SKM-1 treated with dmso at 0.1 percent for 144 hours (cell line): ENCODE data around the gene DNAH11.

Source experiments
- DNase-seq: peaks from one replicate; lab custom pipeline; 2025; ENCODE audit not compliant: unreplicated experiment; lab: John Stamatoyannopoulos, UW

The DNAH11 gene

GRCh38 chr7:21550821-21551531, 8.1 kb downstream of the DNAH11 start:
- no peak for DNase-seq

DNA sequence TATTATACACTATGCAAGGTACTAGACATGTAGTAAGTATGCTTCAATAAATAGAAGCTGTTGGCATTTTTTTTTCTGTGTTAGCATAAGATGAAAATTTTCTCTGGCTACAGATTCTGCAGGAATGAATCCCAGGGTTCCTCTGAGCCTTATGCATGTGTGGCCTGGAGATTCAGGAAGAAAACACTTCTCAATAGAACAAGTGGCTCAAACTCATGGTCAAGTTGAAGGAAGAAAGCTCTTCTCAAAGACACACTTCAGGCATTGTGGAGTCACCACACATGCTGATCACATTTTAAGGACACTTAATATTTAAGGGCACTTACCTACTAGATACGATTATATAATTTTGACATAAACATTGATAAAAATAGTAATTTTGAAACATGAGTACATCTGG, 19.5 kb downstream of the DNAH11 start:
- DNase-seq = no peak

DNA sequence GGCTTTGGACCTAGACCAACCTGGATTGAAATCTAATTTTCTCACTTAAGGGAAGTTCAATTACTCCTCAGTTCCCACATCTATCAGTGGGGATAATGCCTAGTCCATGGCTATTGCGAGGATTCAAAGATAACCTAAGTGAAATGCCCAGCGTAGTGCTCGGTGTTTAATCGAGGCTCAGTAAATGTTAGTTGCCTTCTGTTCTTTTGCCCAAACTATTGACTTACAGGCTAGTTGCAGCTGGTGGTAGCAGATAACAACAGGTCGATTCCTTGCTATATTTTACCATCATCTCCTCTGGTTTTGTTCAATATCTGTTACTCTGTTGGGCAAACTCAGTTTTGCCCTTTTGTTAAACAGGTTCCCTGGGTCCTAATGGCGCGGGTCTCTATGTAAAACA, 22.8 kb downstream of the DNAH11 start:
- DNase-seq = no peak

GRCh38 chr7:21566094-21566493, 23.3 kb downstream of the DNAH11 start:
- no peak for DNase-seq

DNA sequence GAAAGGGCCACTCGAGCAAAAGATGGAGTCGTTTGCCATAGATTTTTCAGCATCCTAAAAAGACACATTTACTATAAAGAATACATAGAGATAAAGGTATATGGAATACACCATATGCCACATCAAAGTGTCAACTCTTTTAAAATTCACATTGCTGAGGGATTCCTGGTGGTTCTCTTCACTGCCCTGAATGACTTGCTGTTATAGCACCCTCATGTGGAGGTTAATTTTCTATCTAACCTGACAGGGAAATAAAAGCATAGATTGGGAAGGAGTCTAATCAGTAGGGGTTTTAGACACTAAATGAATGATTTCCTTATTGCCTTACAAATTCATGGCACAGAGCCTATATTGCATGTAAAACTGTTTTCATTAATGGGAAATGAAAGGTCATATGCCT, 25.9 kb downstream of the DNAH11 start:
- no peak for DNase-seq

- no peak for DNase-seq
These were observed 29.8 kb downstream of the DNAH11 start for GRCh38 chr7:21572331-21573313.

DNA sequence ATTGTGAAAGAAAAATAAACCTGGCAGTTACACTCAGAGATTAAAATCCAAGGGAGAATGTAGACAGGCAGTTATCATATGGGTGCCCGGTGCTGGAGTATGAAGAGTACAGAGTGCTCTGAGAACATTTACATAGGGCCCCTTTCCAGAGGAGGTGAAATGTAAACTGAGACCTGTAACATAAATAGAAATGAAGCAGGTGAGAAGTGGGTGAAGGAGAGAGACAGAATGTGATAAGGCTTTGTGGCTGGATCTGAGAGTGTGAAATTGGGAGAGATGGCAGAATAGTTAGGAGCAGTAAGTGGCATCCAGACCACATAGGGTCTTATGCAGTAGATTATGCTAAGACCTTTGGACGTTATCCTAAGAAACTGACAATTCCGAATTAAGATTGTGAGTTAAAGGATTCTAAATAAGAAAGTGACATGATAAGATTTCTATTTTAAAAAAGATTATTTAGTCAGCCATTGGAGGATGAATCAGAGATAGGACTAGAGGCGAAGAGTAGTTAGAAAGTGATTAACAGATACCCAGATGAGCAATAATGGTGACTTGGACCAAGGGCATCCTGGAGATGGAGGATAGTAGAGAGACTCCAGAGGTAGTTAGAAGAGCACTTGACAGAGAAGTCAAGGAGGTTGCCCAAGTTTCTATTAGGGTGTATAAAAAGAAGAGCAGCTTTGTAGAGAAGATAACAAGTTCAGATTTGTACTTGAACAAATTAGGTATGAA, 36.7 kb downstream of the DNAH11 start:
- DNase-seq = no peak

GRCh38 chr7:21580073-21580521, 37.3 kb downstream of the DNAH11 start:
- DNase-seq = peak; percentile 56

GRCh38 chr7:21585070-21585724, 42.4 kb downstream of the DNAH11 start:
- DNase-seq = no peak

DNA sequence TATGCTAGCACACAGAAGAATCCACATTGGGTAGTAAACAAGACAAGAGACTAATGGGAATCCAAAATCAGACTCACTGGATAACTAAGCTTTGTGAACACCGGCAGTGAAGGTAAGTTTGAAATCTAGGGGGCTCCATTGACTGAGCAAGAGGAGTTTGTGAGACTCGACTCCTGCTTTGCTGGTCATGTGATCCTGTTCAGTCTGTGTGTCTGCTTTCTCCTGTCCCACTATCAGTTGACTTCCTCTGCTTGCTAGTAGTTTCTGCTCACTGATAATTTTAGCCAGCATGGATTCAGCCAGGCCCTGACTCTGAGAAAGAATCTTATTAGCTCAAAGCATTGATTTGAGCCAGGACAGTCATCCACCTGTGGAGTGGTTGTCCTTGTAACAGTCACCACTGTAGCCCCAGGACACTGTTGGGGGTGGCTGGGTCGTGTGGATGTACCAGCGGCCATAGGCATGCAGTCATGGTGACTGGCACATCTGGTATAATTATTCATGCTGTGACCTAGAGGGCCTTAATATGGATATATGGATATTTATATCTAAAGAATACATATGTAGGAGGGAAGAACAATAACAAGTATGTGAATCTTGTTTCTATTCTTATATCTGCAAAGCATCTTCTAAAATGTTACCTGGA, 44.4 kb downstream of the DNAH11 start:
- DNase-seq = no peak

- DNase-seq = no peak
These were observed 54.0 kb downstream of the DNAH11 start for GRCh38 chr7:21596801-21597200.

DNA sequence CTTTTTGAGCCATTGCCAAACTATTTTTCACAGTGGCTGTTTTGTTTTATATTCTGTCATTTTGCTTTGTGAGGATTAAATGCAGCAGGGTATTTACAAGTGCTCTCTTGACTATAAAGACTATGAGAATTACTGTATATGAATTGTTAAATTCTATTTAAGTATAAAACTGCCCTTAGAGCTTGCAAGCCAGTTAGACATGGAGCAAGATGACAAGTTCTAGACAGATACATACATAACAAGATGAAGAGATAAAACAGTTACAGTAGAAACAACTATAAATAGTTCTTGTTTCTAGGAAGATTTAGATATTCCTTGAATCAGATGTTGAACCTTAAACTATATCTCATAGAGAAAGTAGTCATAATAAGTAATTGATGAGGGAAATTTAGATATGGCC, 60.6 kb downstream of the DNAH11 start:
- DNase-seq = no peak

- DNase-seq = no peak
These were observed 61.3 kb downstream of the DNAH11 start for GRCh38 chr7:21603972-21604749.

- DNase-seq = no peak
These were observed 62.3 kb downstream of the DNAH11 start for GRCh38 chr7:21605008-21605585.

DNA sequence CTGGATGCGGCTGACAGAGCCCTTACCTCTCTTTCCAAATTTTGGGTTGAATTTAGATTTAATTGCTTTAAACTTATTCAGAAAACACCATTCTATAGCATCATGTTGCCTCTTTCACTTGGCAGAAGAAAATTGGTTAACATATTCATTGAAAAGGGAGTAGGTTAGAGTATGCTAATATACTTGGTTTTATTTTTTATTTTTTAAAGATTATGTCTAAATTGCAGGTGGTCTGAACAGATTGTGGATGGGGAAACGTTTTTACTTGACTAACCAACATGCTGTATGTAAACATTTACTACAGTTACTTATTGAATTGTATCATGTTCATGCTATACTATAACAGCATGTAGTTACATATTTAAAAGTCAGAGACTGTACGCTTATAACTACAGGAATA, 65.6 kb downstream of the DNAH11 start:
- DNase-seq = no peak

DNA sequence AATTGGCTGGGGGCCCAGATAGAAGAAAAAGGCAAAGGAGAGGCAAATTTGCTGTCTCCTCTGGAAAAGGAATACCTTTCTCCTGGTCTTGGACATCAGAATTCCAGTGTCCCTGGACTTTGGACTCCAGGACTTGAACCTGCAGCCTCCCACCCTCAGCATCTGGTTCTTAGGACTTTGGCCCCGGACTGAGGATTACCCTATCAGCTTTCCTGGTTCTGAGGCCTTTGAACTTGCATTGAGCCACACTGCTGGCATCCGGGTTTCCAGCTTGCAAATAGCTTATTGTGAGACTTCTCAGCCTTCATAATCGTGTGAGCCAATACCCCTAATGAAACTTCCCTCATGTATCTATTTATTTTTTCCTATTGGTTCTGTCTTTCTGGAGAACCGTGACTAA, 68.3 kb downstream of the DNAH11 start:
- DNase-seq = no peak

- no peak for DNase-seq
These were observed 73.3 kb downstream of the DNAH11 start for GRCh38 chr7:21616091-21616490.

DNA sequence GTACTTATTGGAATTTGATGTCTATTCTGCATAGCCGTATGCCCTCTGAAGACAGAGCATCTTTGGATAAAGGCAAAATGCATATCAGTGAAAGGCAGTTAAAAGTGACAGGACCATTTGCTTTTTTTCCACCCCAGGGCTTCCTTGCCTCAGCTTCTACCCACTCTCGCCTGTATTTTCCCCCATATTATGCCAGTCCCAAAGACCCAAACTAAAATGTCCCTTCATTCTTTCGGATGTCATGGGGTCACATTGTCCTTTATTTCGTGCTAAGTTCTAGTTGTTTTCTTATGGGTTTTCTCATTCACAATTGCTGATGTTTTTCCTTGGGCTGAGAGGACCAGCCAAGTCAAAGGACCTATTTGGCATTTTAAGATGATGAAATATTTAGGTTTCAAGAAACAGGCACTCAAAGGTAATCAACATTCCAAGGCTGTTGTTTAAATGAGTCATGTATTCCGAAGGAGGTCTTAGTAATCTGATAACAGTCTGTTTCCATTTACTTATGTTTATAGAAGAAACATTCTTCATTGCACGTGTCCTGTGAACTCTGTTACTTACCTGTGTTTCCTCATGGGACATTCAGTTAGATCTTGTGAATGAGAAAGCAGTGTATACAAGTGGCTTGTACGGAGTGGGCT, 74.1 kb downstream of the DNAH11 start:
- DNase-seq = no peak

DNA sequence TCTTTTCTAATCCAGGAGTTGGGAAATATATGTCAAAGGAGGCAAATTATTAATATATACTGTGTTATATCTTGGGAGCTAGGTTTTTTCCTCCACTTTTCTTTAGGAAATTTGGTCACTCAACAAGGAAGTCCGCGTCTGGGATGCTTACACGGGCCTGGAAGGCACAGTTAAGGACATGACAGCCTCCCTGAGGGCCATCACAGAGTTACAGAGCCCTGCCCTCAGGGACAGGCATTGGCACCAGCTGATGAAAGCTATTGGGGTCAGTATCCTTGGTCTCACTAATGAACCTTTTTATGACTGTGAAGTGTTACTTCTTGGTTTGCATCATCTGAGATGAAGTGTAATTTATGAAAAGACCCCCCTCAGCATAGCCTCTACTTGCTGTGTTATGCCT, 74.7 kb downstream of the DNAH11 start:
- no peak for DNase-seq
